DOHH2 (cell line): ENCODE data around the gene ACE.

Experiments
- H3F3A ChIP-seq: fragments of 200-600 bp; sonication (generic), shearing (Covaris generic); 2 replicates; pipeline ENCODE4 v1.6.0; 2016; ENCODE audit warnings: antibody characterized with exemption, mild to moderate bottlenecking; ENCODE audit not compliant: control insufficient read depth, insufficient read depth
- H3K27ac ChIP-seq: fragments of 200-600 bp; sonication (generic); 2 replicates; pipeline ENCODE4 v1.5.1; 2014; ENCODE audit warnings: low read depth, mild to moderate bottlenecking, low read length, moderate library complexity
- H3K27me3 ChIP-seq: fragments of 200-600 bp; sonication (generic); 2 replicates; pipeline ENCODE4 v1.6.1; 2014; ENCODE audit warnings: mild to moderate bottlenecking, low read length, mixed read lengths; ENCODE audit not compliant: control insufficient read depth
- H3K36me3 ChIP-seq: fragments of 200-600 bp; sonication (generic); 2 replicates; pipeline ENCODE4 v1.6.1; 2014; ENCODE audit warnings: mild to moderate bottlenecking, low read length, moderate library complexity, mixed read lengths; ENCODE audit not compliant: control insufficient read depth
- H3K4me1 ChIP-seq: fragments of 200-600 bp; sonication (generic); 2 replicates; pipeline ENCODE4 v1.6.1; 2014; ENCODE audit warnings: mild to moderate bottlenecking, low read length, mixed read lengths; ENCODE audit not compliant: control insufficient read depth
- H3K4me2 ChIP-seq: fragments of 200-600 bp; sonication (generic); 2 replicates; pipeline ENCODE4 v1.6.0; 2014; ENCODE audit warnings: mild to moderate bottlenecking, low read length, moderate library complexity
- H3K4me3 ChIP-seq: fragments of 200-600 bp; sonication (generic); 2 replicates; pipeline ENCODE4 v1.5.1; 2014; ENCODE audit warnings: mild to moderate bottlenecking, low read length, mixed read lengths
- H3K79me2 ChIP-seq: fragments of 200-600 bp; sonication (generic); 2 replicates; pipeline ENCODE4 v1.6.1; 2014; ENCODE audit warnings: mild to moderate bottlenecking, low read length, mixed read lengths; ENCODE audit not compliant: control insufficient read depth
- H3K9me2 ChIP-seq: fragments of 200-600 bp; sonication (generic); replicated peaks from 2 replicates; pipeline ENCODE4 v1.6.1; 2014; ENCODE audit warnings: mild to moderate bottlenecking, low read length, mixed read lengths; ENCODE audit not compliant: control insufficient read depth
- H3K9me3 ChIP-seq: fragments of 200-600 bp; sonication (generic); 2 replicates; pipeline ENCODE4 v1.6.1; 2014; ENCODE audit warnings: antibody characterized with exemption, low read length, mixed read lengths; ENCODE audit not compliant: control insufficient read depth, insufficient read depth
- H4K20me1 ChIP-seq: fragments of 200-600 bp; sonication (generic); 2 replicates; pipeline ENCODE4 v1.6.0; 2014; ENCODE audit warnings: low read depth, mild to moderate bottlenecking, antibody characterized with exemption, low read length, moderate library complexity; ENCODE audit not compliant: control insufficient read depth, insufficient read depth
- CTCF ChIP-seq: fragments of 200-600 bp; sonication (generic); IDR thresholded peaks from one replicate; pipeline ENCODE4 v1.5.1; 2014; ENCODE audit warnings: antibody characterized with exemption, mild to moderate bottlenecking, low read depth, low read length; ENCODE audit not compliant: poor library complexity, severe bottlenecking
- EZH2phosphoT487 ChIP-seq: fragments of 200-600 bp; sonication (generic); IDR thresholded peaks from 2 replicates; pipeline ENCODE4 v1.6.1; 2017; ENCODE audit warnings: borderline replicate concordance, mild to moderate bottlenecking, antibody characterized with exemption, low read length, moderate library complexity, mixed read lengths

ACE gene

GRCh38 chr17:63544467-63545301, 67.8 kb downstream of the ACE start:
- no peak overlapping the region for H3K4me2 ChIP-seq
- no peak overlapping the region for H3K4me3 ChIP-seq
- no peaks in the 10 kb centered on the region for H3F3A ChIP-seq
- no peaks in the 10 kb centered on the region for H4K20me1 ChIP-seq
- H3K9me3 ChIP-seq: no peaks in the 10 kb centered on the region
- peaks cover 8% of the 10 kb centered on the region for H3K79me2 ChIP-seq
- no peak overlapping the region for H3K27ac ChIP-seq
- H3K36me3 ChIP-seq: no peaks in the 10 kb centered on the region; the same call in 1 of the 2 replicates
- peaks cover 3% of the 10 kb centered on the region; the same call in 1 of the 2 replicates for H3K27me3 ChIP-seq
- H3K9me2 ChIP-seq: no peaks in the 10 kb centered on the region
- TF ChIP-seq CTCF: no peak
- no peak for TF ChIP-seq EZH2phosphoT487
- H3K4me1 ChIP-seq: peaks cover 5% of the 10 kb centered on the region

GRCh38 chr17:63546308-63547082, 69.6 kb downstream of the ACE start:
- Histone ChIP-seq H3K27ac (no peak overlapping the region), H3K36me3 (peaks cover 6% of the 10 kb centered on the region), H3K4me2 (no peak overlapping the region), H3K9me2 (no peaks in the 10 kb centered on the region), H3F3A (no peaks in the 10 kb centered on the region), H3K4me3 (no peak overlapping the region), H3K9me3 (no peaks in the 10 kb centered on the region), H3K79me2 (peaks cover 21% of the 10 kb centered on the region), H4K20me1 (no peaks in the 10 kb centered on the region), H3K27me3 (no peaks in the 10 kb centered on the region), H3K4me1 (peaks cover 5% of the 10 kb centered on the region)
- no peak for TF ChIP-seq EZH2phosphoT487
- no peak for TF ChIP-seq CTCF

DNA sequence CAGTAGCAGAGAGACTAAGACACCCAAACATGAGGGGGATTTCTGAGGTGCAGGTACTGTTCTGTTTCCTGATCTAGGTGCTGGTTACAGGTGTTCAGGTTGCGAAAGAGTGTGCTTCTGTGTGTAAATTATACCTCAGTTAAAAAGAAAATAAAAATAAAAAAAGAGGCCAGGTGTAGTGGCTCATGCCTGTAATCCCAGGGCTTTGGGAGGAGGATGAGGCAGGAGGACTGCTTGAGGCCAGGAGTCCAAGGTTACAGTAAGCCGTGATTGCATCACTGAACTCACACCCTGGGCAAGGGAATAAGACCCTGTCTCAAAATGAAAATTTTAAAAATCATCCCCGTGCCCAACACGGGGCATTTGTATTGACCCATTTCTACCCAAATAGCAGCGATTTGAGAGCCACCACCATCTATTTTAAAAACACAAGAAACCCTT, 70.2 kb downstream of the ACE start:
- peaks cover 7% of the 10 kb centered on the region for H3K4me1 ChIP-seq
- peaks cover 26% of the 10 kb centered on the region for H3K79me2 ChIP-seq
- H3K9me2 ChIP-seq: no peaks in the 10 kb centered on the region
- no peak overlapping the region for H3K27ac ChIP-seq
- no peak overlapping the region for H3K4me2 ChIP-seq
- H3K27me3 ChIP-seq: no peaks in the 10 kb centered on the region
- H3K4me3 ChIP-seq: no peak overlapping the region
- no peaks in the 10 kb centered on the region for H4K20me1 ChIP-seq
- peaks cover 8% of the 10 kb centered on the region for H3K36me3 ChIP-seq
- TF ChIP-seq CTCF: no peak
- TF ChIP-seq EZH2phosphoT487: no peak
- no peaks in the 10 kb centered on the region for H3K9me3 ChIP-seq
- no peaks in the 10 kb centered on the region for H3F3A ChIP-seq
